Psoas muscle (tissue), 8 donors: ENCODE results near the gene SMURF1. TPM values are rescaled to one million over a fixed set of nuclear protein-coding genes. Genes with fewer than 3 reads are reported as not detected.

Source experiments
- ATAC-seq, 4 donors: fragments of 200-7000 bp; cut with Tn5 transposase; one replicate each; pipeline ENCODE4 v1.9.1; 2020; ENCODE audit warnings: moderate library complexity in 3 of 4, mild to moderate bottlenecking in 2 of 4
- DNase-seq, 2 donors: peaks; one replicate each; pipeline ENCODE4 v3.0.0-alpha.2; 2020
- H3K27ac ChIP-seq: fragments of 200-600 bp; one replicate; pipeline ENCODE4 v1.8.0; 2022
- H3K27me3 ChIP-seq, 3 donors: fragments of 200-600 bp in 1 of 3; one replicate each; pipeline versions ENCODE4 v1.6.1 to v1.8.0; 2013 to 2022; ENCODE audit warnings: low read length in 2 of 3, mild to moderate bottlenecking in 2 of 3, moderate library complexity in 1 of 3; ENCODE audit not compliant: insufficient read depth in 3 of 3
- H3K36me3 ChIP-seq, 2 donors: fragments of 200-600 bp in 1 of 2; one replicate each; pipeline versions ENCODE4 v1.6.1 to v1.8.0; 2013 to 2022; ENCODE audit warnings: low read depth in 1 of 2, mild to moderate bottlenecking in 1 of 2, moderate library complexity in 1 of 2; ENCODE audit not compliant: insufficient read depth in 1 of 2
- H3K4me1 ChIP-seq: fragments of 200-600 bp; one replicate; pipeline ENCODE4 v1.8.0; 2022
- H3K4me3 ChIP-seq: fragments of 200-600 bp; one replicate; pipeline ENCODE4 v1.8.0; 2022; ENCODE audit warnings: mild to moderate bottlenecking
- H3K9me3 ChIP-seq: fragments of 200-600 bp; one replicate; pipeline ENCODE4 v1.8.0; 2022
- CTCF ChIP-seq: fragments of 200-600 bp; IDR thresholded peaks from one replicate; pipeline ENCODE4 v1.8.0; 2022; ENCODE audit warnings: antibody characterized with exemption
- WGBS, 3 donors: extraction: QIAGEN DNeasy Blood & Tissue Kit; methylation state at CpG; one replicate each; pipeline versions ENCODE4 v1.1.6 to v1.1.7; 2013; 5-methylcytosine and 5-hydroxymethylcytosine counted together
- intact Hi-C, 2 donors: fragments of 100-400 bp; cut with DNase I; formaldehyde crosslinking; loops; one replicate each; pipeline versions ENCODE4 v1.11.0 to v1.14.2; 2022
- polyA plus RNA-seq, 3 donors: library from polyadenylated mRNA; stranded (reverse); fragments of 200-250 nt; gene quantifications; one replicate each; pipeline ENCODE4 v1.2.3, GENCODE V29; 2013
- total RNA-seq, 4 donors: library from RNA; stranded (reverse); fragmentation: NEBNext Ultra II Directional in 2 of 4; extraction: Animal tissue kit (Norgen Biotek cat#: 25700) in 2 of 4; gene quantifications; one replicate each; pipeline versions ENCODE4 v1.2.1 to v1.2.4, GENCODE V29; 2021 to 2023
- donor health status: healthy with polysubstance abuse.
- donor health status: DM: no; HTN: no; CAD: no; lungs with moderate emphysema.
- donor health status: Bipolar disorder and iron deficiency.
- donor health status: healthy.
- donor health status: DM: yes; HTN: yes; CAD: no.
- donor health status: DM: no; HTN: no; CAD: no.
- donor health status: DM: no; HTN: no; CAD: no.
- donor health status: DM: yes; HTN: yes; CAD: no.

SMURF1 gene
- total and polyA plus RNA-seq, 7 donors, result 5.8 to 16.9 (median 10.2) TPM

DNA sequence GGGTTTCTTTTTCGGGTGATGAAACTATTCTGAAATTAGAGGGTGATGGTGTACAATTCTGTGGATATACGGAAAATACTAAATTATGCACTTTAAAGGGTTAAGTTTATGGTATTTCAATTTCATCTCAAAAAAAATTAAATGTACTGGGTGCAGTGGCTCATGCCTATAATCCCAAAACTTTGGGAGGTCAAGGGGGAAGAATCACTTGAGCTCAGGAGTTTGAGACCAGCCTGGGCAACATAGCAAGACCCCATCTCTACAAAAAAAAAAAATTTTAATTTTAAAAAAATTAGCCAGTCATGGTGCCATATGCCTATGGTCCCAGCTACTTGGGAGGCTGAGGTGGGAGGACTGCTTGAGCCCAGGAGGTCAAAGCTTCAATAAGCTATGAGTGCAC lies 57.0 kb downstream of the SMURF1 start:
- Histone ChIP-seq H3K27ac (no peak overlapping the region), H3K9me3 (no peaks in the 10 kb centered on the region), H3K27me3 (no peaks in the 10 kb centered on the region), H3K4me1 (no peaks in the 10 kb centered on the region), H3K36me3 (no peaks in the 10 kb centered on the region), H3K4me3 (no peak overlapping the region)
- intact Hi-C loops, result no loop called here
- TF ChIP-seq CTCF, result no peak
- no peak for DNase-seq
- ATAC-seq, result no peak
- WGBS, 3 donors, result 97 to 98% (median 98%) methylated on average over 2 of the region's 2 CpGs

DNA sequence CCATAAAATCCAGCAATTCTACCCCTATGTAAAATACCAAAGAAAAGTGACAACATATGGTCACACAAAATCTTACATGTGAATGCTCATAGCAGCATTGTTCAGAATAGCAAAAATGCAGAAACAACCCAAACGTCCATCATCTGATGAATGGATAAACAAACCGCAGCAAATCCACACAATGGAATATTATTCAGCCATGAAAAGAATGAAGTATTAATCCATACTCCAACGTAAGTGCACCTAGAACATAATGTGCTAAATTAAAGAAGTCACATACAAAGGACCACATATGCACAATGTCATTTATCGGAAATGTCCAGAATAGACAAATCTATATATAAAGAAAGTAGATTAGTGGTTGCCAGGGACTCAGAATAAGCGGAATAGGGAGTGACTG lies 57.4 kb downstream of the SMURF1 start:
- intact Hi-C loops, result no loop called here
- Histone ChIP-seq H3K4me1 (no peaks in the 10 kb centered on the region), H3K27ac (no peak overlapping the region), H3K36me3 (no peaks in the 10 kb centered on the region), H3K9me3 (no peaks in the 10 kb centered on the region), H3K27me3 (no peaks in the 10 kb centered on the region), H3K4me3 (no peak overlapping the region)
- ATAC-seq (no peak), DNase-seq (no peak)
- TF ChIP-seq CTCF, result no peak
- WGBS, 3 donors, result 95 to 97% (median 95%) methylated on average over 5 of the region's 5 CpGs

DNA sequence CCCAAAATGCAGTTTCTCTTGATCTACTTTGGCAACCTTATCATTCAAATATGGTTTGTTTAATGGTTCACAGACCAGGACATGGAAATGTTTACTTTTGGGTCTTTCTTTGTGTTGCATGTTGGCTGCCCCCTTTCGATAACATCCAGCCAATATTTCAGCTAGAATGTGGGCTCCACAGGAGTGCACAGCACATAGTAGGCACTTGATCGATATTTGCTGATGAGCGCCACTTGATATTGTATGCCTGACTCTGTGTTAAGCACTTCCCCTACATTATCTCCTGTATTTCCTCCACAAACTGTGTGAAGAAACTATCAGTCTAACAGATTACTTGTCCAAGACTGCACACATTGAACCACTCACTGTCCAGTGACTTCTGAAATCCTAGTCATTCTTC lies 60.2 kb downstream of the SMURF1 start:
- Histone ChIP-seq H3K27ac (no peak overlapping the region), H3K4me3 (no peak overlapping the region), H3K27me3 (no peaks in the 10 kb centered on the region), H3K4me1 (peaks cover 9% of the 10 kb centered on the region), H3K36me3 (no peaks in the 10 kb centered on the region), H3K9me3 (no peaks in the 10 kb centered on the region)
- 95 to 99% (median 97%) methylated on average over 3 of the region's 3 CpGs for WGBS, 3 donors
- DNase-seq, result no peak
- TF ChIP-seq CTCF, result no peak
- ATAC-seq, result no peak
- intact Hi-C loops, result no loop called here

GRCh38 chr7:99083068-99083651 lies 60.7 kb downstream of the SMURF1 start:
- no peaks in the 10 kb centered on the region for H3K36me3 ChIP-seq
- peaks cover 10% of the 10 kb centered on the region for H3K4me1 ChIP-seq
- H3K9me3 ChIP-seq, result no peaks in the 10 kb centered on the region
- intact Hi-C loops, result no loop called here
- WGBS, 3 donors, result 80 to 89% (median 88%) methylated on average over 2 of the region's 2 CpGs
- no peak overlapping the region for H3K27ac ChIP-seq
- no peak for DNase-seq
- TF ChIP-seq CTCF, result no peak
- H3K4me3 ChIP-seq, result no peak overlapping the region
- no peaks in the 10 kb centered on the region for H3K27me3 ChIP-seq
- no peak for ATAC-seq

DNA sequence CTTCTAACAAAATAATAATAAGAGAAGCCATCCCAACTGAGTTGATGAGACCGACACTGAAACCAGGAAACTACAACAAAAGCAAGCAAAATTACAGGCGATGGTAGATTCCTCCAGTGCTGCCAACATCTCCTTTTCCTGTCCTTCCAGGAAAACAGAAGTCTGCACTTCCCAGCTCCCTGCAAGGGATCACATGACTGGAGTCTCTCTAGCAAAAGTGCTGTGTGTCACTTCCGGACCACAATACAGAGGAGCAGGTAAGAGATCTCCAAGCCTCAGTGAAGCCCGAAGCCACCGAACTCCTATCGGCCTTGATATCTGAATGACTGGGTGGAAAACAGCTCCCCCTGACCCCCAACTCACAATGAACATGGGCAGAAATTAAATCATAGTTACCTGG lies 63.2 kb downstream of the SMURF1 start:
- no peaks in the 10 kb centered on the region for H3K27me3 ChIP-seq
- H3K4me3 ChIP-seq, result no peak overlapping the region
- H3K9me3 ChIP-seq, result no peaks in the 10 kb centered on the region
- ATAC-seq, result peak in 1 of 4 donors; percentile 29
- WGBS, 3 donors, result 77 to 88% (median 83%) methylated on average over 6 of the region's 6 CpGs
- no peak overlapping the region for H3K27ac ChIP-seq
- H3K36me3 ChIP-seq, result no peaks in the 10 kb centered on the region
- no peak for TF ChIP-seq CTCF
- no peak for DNase-seq
- intact Hi-C loops, result no loop called here
- peaks cover 15% of the 10 kb centered on the region for H3K4me1 ChIP-seq
